ENCODE data around the gene ZNF432. TPM values are rescaled to one million over a fixed set of nuclear protein-coding genes. Genes with fewer than 3 reads are reported as not detected.
A peak's percentile ranks its signal among the peaks of the same experiment; 100 is the strongest.

The ZNF432 gene
- total and polyA plus RNA-seq, 2 of the 13 experiments (the other 11 are each of a cell fraction or from before 2014, with no cell fraction given), result 4.1 to 8.7 TPM

GRCh38 chr19:52095172-52096014 is 46.8 kb upstream of the ZNF432 start, which contains the start of gene ZNF841 (continued):
- TF ChIP-seq PATZ1 (CRISPR knock-in tag; IDR thresholded peaks at IDR 0.05) (0 out of 2 replicates have a peak, but pooled peaks have one; percentile 11), POLR2AphosphoS2 (IDR thresholded peaks at IDR 0.05; ENCODE audit: low read depth, low read length) (no peak), DZIP1 (CRISPR knock-in tag; IDR thresholded peaks at IDR 0.05) (no peak), SIX1 (CRISPR knock-in tag; IDR thresholded peaks at IDR 0.05; ENCODE audit: borderline replicate concordance) (no peak), ZNF580 (CRISPR knock-in tag; IDR thresholded peaks at IDR 0.05; ENCODE audit: borderline replicate concordance, low read depth) (0 out of 2 replicates have a peak, but pooled peaks have one; percentile 74), NPAS2 (CRISPR knock-in tag; IDR thresholded peaks at IDR 0.05; ENCODE audit: borderline replicate concordance) (no peak), NFIC (IDR thresholded peaks at IDR 0.05; ENCODE audit: low read length) (no peak), GTF2F1 (IDR thresholded peaks at IDR 0.05; ENCODE audit: low read length) (0 out of 2 replicates have a peak, but pooled peaks have one; percentile 43), ATF1 (CRISPR knock-in tag; IDR thresholded peaks at IDR 0.05) (no peak; the same call in 1 of the 2 replicates), ZNF841 (CRISPR knock-in tag; IDR thresholded peaks at IDR 0.05; ENCODE audit: borderline replicate concordance) (no peak), ZNF263 (CRISPR knock-in tag; IDR thresholded peaks at IDR 0.05) (peak; percentile 48; the same call in 1 of the 2 replicates), PCBP2 (optimal IDR thresholded peaks at IDR 0.05; ENCODE audit: low read depth, low read length, poor library complexity, severe bottlenecking) (no peak), FOXM1 (CRISPR knock-in tag; IDR thresholded peaks at IDR 0.05) (no peak), GLMP (CRISPR knock-in tag; IDR thresholded peaks at IDR 0.05; ENCODE audit: borderline replicate concordance) (no peak), SIX4 (CRISPR knock-in tag; IDR thresholded peaks at IDR 0.05) (no peak), MAF1 (CRISPR knock-in tag; IDR thresholded peaks at IDR 0.05; ENCODE audit: borderline replicate concordance) (no peak), ZNF264 (CRISPR knock-in tag; IDR thresholded peaks at IDR 0.05) (no peak), ZNF276 (CRISPR knock-in tag; IDR thresholded peaks at IDR 0.05; ENCODE audit: low read depth) (no peak), SALL2 (CRISPR knock-in tag; IDR thresholded peaks at IDR 0.05) (0 out of 2 replicates have a peak, but pooled peaks have one; percentile 41), KAT2B (IDR thresholded peaks at IDR 0.05; ENCODE audit: borderline replicate concordance, low read depth, low read length) (no peak)
- TF ChIP-seq, protein P1, sequence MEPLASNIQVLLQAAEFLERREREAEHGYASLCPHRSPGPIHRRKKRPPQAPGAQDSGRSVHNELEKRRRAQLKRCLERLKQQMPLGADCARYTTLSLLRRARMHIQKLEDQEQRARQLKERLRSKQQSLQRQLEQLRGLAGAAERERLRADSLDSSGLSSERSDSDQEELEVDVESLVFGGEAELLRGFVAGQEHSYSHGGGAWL (CRISPR knock-in tag; IDR thresholded peaks at IDR 0.05), result no peak
